HepG2 (cell line): ENCODE measurements around the gene ZPR1. TPM values are rescaled to one million over a fixed set of nuclear protein-coding genes. Genes with fewer than 3 reads are reported as not detected.

Source experiments
- FOXK1 ChIP-seq: sonication (generic); formaldehyde crosslinking; IDR thresholded peaks from 2 replicates; pipeline ENCODE4 v1.4.0; 2020; ENCODE audit warnings: low read depth, missing genetic modification reagents, borderline replicate concordance
- GMEB1 ChIP-seq: sonication (generic); formaldehyde crosslinking; IDR thresholded peaks from 2 replicates; pipeline ENCODE4 v1.5.1; 2020; ENCODE audit warnings: missing genetic modification reagents, mild to moderate bottlenecking, borderline replicate concordance
- HCFC1 ChIP-seq: fragments of 150-350 bp; IDR thresholded peaks from 2 replicates; pipeline ENCODE4 v1.6.1; 2014; ENCODE audit warnings: low read depth, low read length
- REL ChIP-seq: sonication (generic); formaldehyde crosslinking; conservative IDR thresholded peaks from 2 replicates; pipeline ENCODE4 v1.8.0; 2022; ENCODE audit warnings: mild to moderate bottlenecking, missing genetic modification reagents, moderate library complexity
- TFDP2 ChIP-seq: sonication (generic); formaldehyde crosslinking; IDR thresholded peaks from 2 replicates; pipeline ENCODE4 v1.4.0; 2020; ENCODE audit warnings: missing genetic modification reagents
- ZBTB7B ChIP-seq: sonication (generic); formaldehyde crosslinking; IDR thresholded peaks from 2 replicates; pipeline ENCODE4 v1.4.0; 2020; ENCODE audit warnings: missing genetic modification reagents
- ZEB1 ChIP-seq: IDR thresholded peaks from 2 replicates; pipeline ENCODE4 v1.6.1; 2012; ENCODE audit warnings: mild to moderate bottlenecking, low read depth, inconsistent platforms; ENCODE audit not compliant: insufficient replicate concordance
- ZNF350 ChIP-seq: sonication (generic); formaldehyde crosslinking; IDR thresholded peaks from 2 replicates; pipeline ENCODE4 v1.4.0; 2020; ENCODE audit warnings: mild to moderate bottlenecking, low read depth, missing genetic modification reagents, borderline replicate concordance
- ZNF792 ChIP-seq: IDR thresholded peaks from 2 replicates; pipeline ENCODE4 v1.6.1; 2016
- ZSCAN30 ChIP-seq: sonication (generic); formaldehyde crosslinking; IDR thresholded peaks from 2 replicates; pipeline ENCODE4 v1.5.0; 2020; ENCODE audit warnings: mild to moderate bottlenecking, missing genetic modification reagents
- polyA plus RNA-seq, 8 experiments: library from polyadenylated mRNA; depleted of rRNA in 3 of 8; stranded (reverse) in 7 of 8; unstranded in 1 of 8; fragments of >200 nt; fragmentation: Illumina TruSeq in 4 of 8; extraction: Trizol in 4 of 8; gene quantifications; 2 replicates each; pipeline versions ENCODE4 v1.2.1 to v1.2.3, GENCODE V29; 2011 to 2016; ENCODE audit warnings: low read depth in 4 of 8, missing spikeins in 1 of 8, mixed read lengths in 1 of 8; ENCODE audit not compliant: insufficient read depth in 1 of 8
- total RNA-seq, 5 experiments: library from RNA; depleted of rRNA; stranded (reverse); fragments of >200 nt; fragmentation: Illumina TruSeq; extraction: Trizol; gene quantifications; 2 replicates each; pipeline ENCODE4 v1.2.3, GENCODE V29; 2016; ENCODE audit warnings: low read depth in 1 of 5
- TF ChIP-seq, protein P1 (sequence below): sonication (generic); formaldehyde crosslinking; IDR thresholded peaks from 2 replicates; pipeline ENCODE4 v1.5.0; 2020; ENCODE audit warnings: mild to moderate bottlenecking, missing genetic modification reagents

The ZPR1 gene
- total and polyA plus RNA-seq, 2 of the 13 experiments (the other 11 are each of a cell fraction or from before 2014, with no cell fraction given), result 40.0 to 79.3 TPM

GRCh38 chr11:116738975-116739374 lies 48.8 kb downstream of the ZPR1 start (continued):
- TF ChIP-seq TFDP2 (CRISPR knock-in tag), result no peak
- no peak for TF ChIP-seq ZSCAN30
- no peak for TF ChIP-seq HCFC1
- no peak for TF ChIP-seq FOXK1 (CRISPR knock-in tag)
- no peak for TF ChIP-seq ZEB1
- TF ChIP-seq ZNF792 (CRISPR knock-in tag), result no peak
- TF ChIP-seq GMEB1 (CRISPR knock-in tag), result no peak
- TF ChIP-seq, protein P1, sequence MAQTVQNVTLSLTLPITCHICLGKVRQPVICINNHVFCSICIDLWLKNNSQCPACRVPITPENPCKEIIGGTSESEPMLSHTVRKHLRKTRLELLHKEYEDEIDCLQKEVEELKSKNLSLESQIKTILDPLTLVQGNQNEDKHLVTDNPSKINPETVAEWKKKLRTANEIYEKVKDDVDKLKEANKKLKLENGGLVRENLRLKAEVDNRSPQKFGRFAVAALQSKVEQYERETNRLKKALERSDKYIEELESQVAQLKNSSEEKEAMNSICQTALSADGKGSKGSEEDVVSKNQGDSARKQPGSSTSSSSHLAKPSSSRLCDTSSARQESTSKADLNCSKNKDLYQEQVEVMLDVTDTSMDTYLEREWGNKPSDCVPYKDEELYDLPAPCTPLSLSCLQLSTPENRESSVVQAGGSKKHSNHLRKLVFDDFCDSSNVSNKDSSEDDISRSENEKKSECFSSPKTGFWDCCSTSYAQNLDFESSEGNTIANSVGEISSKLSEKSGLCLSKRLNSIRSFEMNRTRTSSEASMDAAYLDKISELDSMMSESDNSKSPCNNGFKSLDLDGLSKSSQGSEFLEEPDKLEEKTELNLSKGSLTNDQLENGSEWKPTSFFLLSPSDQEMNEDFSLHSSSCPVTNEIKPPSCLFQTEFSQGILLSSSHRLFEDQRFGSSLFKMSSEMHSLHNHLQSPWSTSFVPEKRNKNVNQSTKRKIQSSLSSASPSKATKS (CRISPR knock-in tag), result no peak
- TF ChIP-seq REL (CRISPR knock-in tag), result no peak
- no peak for TF ChIP-seq ZBTB7B (CRISPR knock-in tag)
- TF ChIP-seq ZNF350 (CRISPR knock-in tag), result no peak
